Epithelial cell of esophagus (primary cell): Measurements from ENCODE around the gene CES1.

ENCODE experiments used
- DNase-seq: peaks from one replicate; pipeline ENCODE4 v3.0.0; 2010; ENCODE audit warnings: low read depth
- H3K4me3 ChIP-seq: 2 replicates; pipeline ENCODE4 v1.5.1; 2011; ENCODE audit warnings: mild to moderate bottlenecking, low read length, control low read depth
- CTCF ChIP-seq: IDR thresholded peaks from 2 replicates; pipeline ENCODE4 v1.5.1; 2011; ENCODE audit warnings: low read depth, mild to moderate bottlenecking, low read length, control low read depth, inconsistent platforms; ENCODE audit not compliant: insufficient read depth; ENCODE audit errors: missing control alignments

Gene CES1

DNA sequence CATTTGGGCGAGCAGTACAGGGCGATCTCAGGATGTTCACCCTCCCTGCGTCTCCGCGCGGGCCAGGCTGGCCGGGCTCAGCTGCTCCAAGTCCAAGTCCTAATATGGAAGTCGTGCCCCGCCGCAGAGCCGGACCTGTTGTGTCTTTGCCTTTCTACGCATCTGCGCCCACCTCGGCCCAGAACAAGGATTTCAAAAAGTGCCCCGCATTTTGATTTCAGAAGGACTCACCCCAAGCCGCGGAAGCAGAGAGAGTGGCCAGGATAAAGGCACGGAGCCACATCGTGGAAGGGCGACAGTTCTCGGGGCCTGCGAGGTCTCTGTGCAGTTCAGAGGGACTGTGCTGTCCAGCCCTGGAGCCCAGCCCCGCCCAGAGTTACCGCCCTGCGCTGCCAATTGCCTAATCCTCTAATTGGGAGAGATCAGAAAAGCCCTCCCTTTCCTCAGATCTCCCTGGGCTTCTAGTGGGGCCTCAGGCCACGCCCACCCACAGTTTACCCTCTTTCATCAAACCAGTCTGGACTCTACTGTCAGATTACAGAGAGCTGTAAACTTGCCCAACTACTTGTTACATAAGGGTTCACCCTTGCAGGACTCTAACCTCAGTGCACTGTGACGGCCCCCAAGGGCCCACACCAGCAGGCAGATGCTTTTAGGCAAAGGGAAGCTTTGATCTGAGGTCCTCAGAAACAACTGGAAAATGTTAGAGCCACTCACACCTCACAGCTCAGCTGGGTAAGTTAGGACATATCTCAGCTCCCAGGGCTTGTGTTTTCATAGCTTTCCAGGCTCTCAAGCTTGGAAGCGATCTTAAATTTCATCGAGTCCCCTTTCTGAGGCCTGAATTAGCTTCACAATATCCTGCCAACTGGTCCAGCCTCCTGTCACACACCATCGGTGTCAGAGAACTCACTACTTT is at the start of gene CES1:
CES1 (minus strand) TSS at position 324 of the 919 bp plus-strand sequence; CDS start at position 283, 41 bp downstream.
- TF ChIP-seq CTCF = no peak
- H3K4me3 ChIP-seq = no peak within 1 kb of the TSS
- no peak for DNase-seq

DNA sequence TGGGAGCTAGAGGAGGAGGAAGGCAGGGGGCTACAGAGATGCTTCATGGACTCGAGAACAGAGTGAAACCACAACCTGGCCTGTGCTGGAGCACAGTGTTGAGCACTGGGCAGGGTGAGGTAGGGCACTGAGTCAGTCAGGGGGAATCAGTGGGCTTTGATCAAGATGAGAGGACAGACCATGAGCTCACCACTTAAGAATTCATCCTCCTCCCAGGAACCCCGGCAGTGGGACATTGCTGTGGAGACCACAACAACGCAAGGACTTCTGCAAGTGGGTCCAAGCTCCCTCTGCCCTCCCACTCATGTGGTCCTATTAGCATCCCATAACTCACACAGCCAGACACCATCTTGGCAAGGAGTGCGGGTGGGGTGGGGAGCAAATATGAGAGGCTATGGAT is 44.0 kb upstream of the CES1 start:
- TF ChIP-seq CTCF = no peak
- DNase-seq = no peak
- H3K4me3 ChIP-seq = no peak overlapping the region

- H3K4me3 ChIP-seq = no peak within 1 kb of the TSS
- TF ChIP-seq CTCF = no peak
- DNase-seq = no peak
These were observed 42.4 kb upstream of the CES1 start, which contains the start of gene CES5A for GRCh38 chr16:55875273-55875672. CES5A (minus strand) TSS chr16:55875373; CDS start chr16:55875221, 152 bp downstream.

GRCh38 chr16:55873122-55873521 is 40.2 kb upstream of the CES1 start:
- TF ChIP-seq CTCF = no peak
- no peak overlapping the region for H3K4me3 ChIP-seq
- no peak for DNase-seq

DNA sequence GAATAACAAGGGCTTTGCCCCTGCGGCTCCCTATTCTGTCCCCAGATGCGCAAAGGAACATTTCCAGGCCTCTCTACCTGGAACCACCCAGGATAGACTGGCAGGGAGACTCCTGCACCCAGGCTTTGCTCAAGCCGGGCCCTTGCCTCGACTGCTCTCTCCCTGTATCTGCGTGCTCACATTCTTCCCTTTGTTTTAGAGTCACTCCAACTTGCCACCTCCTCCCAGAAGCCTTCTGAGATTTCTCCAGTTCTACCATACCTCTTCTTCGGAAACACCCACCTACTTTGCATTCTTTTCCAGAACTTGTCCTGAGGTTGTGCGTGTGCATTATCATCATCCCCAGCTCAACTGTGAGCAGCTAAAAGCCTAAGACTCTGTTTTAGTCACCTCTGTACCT is 39.2 kb upstream of the CES1 start:
- no peak for TF ChIP-seq CTCF
- no peak overlapping the region for H3K4me3 ChIP-seq
- DNase-seq = no peak

GRCh38 chr16:55871411-55872038 is 38.6 kb upstream of the CES1 start:
- H3K4me3 ChIP-seq = no peak overlapping the region
- no peak for TF ChIP-seq CTCF
- DNase-seq = no peak
